Kidney (tissue), 14 donors: ENCODE results near the gene CMTM2. TPM values are rescaled to one million over a fixed set of nuclear protein-coding genes. Genes with fewer than 3 reads are reported as not detected.

ENCODE experiments used
- DNase-seq, 5 donors: peaks; one replicate each; pipeline ENCODE4 v3.0.0-alpha.2; 2013 to 2020
- FAIRE-seq: peaks from 2 replicates; lab custom pipeline; 2012; peaks lifted over from hg19 to GRCh38; lab: Jason Lieb, UNC
- H3K27ac ChIP-seq, 2 donors: one replicate each; pipeline ENCODE4 v1.7.0; 2013; ENCODE audit warnings: low read depth in 2 of 2, low read length in 2 of 2, inconsistent platforms in 1 of 2
- H3K27me3 ChIP-seq: one replicate; pipeline ENCODE4 v1.7.1; 2013; ENCODE audit warnings: low read length, inconsistent platforms; ENCODE audit not compliant: control insufficient read depth, insufficient read depth
- H3K36me3 ChIP-seq, 3 donors: one replicate each; pipeline versions ENCODE4 v1.7.0 to v1.7.1; 2013; ENCODE audit warnings: low read length in 3 of 3, control low read depth in 1 of 3, inconsistent platforms in 1 of 3; ENCODE audit not compliant: insufficient read depth in 3 of 3, control insufficient read depth in 2 of 3
- H3K4me1 ChIP-seq, 3 donors: one replicate each; pipeline versions ENCODE4 v1.7.0 to v1.7.1; 2013; ENCODE audit warnings: low read length in 3 of 3, inconsistent platforms in 1 of 3, low read depth in 1 of 3; ENCODE audit not compliant: control insufficient read depth in 2 of 3, insufficient read depth in 2 of 3
- H3K4me3 ChIP-seq, 3 donors: one replicate each; pipeline versions ENCODE4 v1.7.0 to v1.8.1; 2013; ENCODE audit warnings: low read length in 3 of 3, control low read depth in 1 of 3, inconsistent platforms in 1 of 3
- H3K9ac ChIP-seq, 3 donors: one replicate each; pipeline versions ENCODE4 v1.7.0 to v1.7.1; 2013; ENCODE audit warnings: low read length in 3 of 3, control low read depth in 1 of 3, inconsistent platforms in 1 of 3
- H3K9me3 ChIP-seq, 3 donors: one replicate each; pipeline versions ENCODE4 v1.7.0 to v1.7.1; 2013; ENCODE audit warnings: low read length in 3 of 3, control low read depth in 1 of 3, inconsistent platforms in 1 of 3; ENCODE audit not compliant: control insufficient read depth in 2 of 3, insufficient read depth in 1 of 3
- intact Hi-C: fragments of 100-400 bp; cut with DNase I; formaldehyde crosslinking; loops from one replicate; pipeline ENCODE4 v1.11.1; 2022
- polyA plus RNA-seq: library from polyadenylated mRNA; stranded (reverse); fragments of 350-450 nt; fragmentation: Illumina TruSeq; extraction: RNeasy Lipid Tissue Mini Kit (QIAGEN cat#74804); gene quantifications from one replicate; pipeline ENCODE4 v1.2.3, GENCODE V29; 2014; ENCODE audit warnings: low read depth, low replicate concordance; ENCODE audit not compliant: insufficient read depth
- total RNA-seq: library from RNA; stranded (reverse); fragmentation: NEBNext Ultra II Directional; extraction: Animal tissue kit (Norgen Biotek cat#: 25700); gene quantifications from one replicate; pipeline ENCODE4 v1.2.1, GENCODE V29; 2021
- TF ChIP-seq, protein P1 (sequence below): IDR thresholded peaks from 3 replicates; pipeline ENCODE4 v1.5.1; 2012; ENCODE audit warnings: mild to moderate bottlenecking, moderate library complexity, borderline replicate concordance; ENCODE audit not compliant: insufficient read depth; ENCODE audit errors: extremely low read depth
- donor health status: control.
- donor health status: control.
- donor health status: control.
- donor health status: control.
- donor health status: control.
- donor health status: DM: yes; HTN: yes; CAD: no.
- donor health status: Normal renal cell carcinoma (clear cell type).

The CMTM2 gene
- total and polyA plus RNA-seq, 2 donors from 2014 or later: 0.25 TPM; not detected in 1

DNA sequence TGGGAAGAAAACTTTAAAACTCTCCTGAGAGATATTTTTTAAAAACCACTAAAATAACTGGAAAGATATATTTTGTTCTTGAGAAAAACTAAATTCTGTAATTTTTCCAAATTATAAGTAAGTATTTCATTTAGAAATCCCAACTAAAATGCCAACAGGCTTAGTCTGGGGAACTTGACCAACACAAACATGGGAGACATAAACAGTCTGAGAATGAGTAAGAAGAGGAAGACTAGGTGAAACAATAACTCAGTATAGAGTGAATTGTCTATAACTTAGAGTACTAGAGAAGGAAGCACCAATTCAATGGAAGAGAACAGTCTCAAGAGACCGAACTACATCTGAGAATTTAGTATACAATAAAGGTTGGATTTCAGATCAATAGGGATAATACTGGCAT is 10.1 kb upstream of the CMTM2 start:
- TF ChIP-seq, protein P1, sequence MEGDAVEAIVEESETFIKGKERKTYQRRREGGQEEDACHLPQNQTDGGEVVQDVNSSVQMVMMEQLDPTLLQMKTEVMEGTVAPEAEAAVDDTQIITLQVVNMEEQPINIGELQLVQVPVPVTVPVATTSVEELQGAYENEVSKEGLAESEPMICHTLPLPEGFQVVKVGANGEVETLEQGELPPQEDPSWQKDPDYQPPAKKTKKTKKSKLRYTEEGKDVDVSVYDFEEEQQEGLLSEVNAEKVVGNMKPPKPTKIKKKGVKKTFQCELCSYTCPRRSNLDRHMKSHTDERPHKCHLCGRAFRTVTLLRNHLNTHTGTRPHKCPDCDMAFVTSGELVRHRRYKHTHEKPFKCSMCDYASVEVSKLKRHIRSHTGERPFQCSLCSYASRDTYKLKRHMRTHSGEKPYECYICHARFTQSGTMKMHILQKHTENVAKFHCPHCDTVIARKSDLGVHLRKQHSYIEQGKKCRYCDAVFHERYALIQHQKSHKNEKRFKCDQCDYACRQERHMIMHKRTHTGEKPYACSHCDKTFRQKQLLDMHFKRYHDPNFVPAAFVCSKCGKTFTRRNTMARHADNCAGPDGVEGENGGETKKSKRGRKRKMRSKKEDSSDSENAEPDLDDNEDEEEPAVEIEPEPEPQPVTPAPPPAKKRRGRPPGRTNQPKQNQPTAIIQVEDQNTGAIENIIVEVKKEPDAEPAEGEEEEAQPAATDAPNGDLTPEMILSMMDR: no peak
- Histone ChIP-seq H3K4me3 (no peak overlapping the region), H3K27me3 (no peaks in the 10 kb centered on the region), H3K9me3 (no peaks in the 10 kb centered on the region), H3K9ac (no peak overlapping the region), H3K4me1 (no peaks in the 10 kb centered on the region), H3K27ac (no peak overlapping the region), H3K36me3 (peaks cover 0 to 3% (median 0%) of the 10 kb centered on the region in 3 donors)
- no peak for DNase-seq
- intact Hi-C loops: no loop called here
- peak; percentile 66 for FAIRE-seq

DNA sequence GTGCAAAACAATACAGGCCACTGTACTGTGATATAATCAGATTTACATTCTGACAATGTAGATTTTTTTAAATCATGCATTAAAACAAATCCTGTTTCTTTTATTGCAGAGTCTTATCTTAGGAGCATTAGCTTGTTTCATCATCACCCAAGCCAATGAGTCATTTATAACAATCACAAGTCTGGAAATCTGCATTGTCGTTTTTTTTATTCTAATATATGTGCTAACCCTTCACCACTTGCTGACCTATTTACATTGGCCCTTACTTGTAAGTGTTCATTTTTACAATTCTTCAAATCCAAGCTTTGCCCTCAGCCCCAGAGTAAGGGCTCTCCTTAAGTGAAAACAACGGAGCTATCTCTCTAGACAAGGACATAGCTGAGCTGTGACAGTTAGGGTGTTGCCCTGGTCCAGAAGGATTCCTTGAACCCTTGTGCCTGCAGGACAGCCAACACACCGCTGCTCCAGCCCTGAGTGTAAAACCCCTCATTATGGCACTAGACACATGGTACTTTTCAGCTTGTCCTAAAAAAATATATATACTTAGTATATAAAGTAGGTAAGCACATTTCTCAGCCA is 9.3 kb upstream of the CMTM2 start:
- intact Hi-C loops: no loop called here
- H3K36me3 ChIP-seq: peaks cover 0 to under 1% (median 0%) of the 10 kb centered on the region in 3 donors
- H3K27ac ChIP-seq: no peak overlapping the region
- FAIRE-seq: no peak
- no peak overlapping the region for H3K9ac ChIP-seq
- H3K27me3 ChIP-seq: no peaks in the 10 kb centered on the region
- H3K9me3 ChIP-seq: no peaks in the 10 kb centered on the region
- no peak overlapping the region for H3K4me3 ChIP-seq
- no peaks in the 10 kb centered on the region for H3K4me1 ChIP-seq
- DNase-seq: no peak
- TF ChIP-seq, protein P1: no peak

DNA sequence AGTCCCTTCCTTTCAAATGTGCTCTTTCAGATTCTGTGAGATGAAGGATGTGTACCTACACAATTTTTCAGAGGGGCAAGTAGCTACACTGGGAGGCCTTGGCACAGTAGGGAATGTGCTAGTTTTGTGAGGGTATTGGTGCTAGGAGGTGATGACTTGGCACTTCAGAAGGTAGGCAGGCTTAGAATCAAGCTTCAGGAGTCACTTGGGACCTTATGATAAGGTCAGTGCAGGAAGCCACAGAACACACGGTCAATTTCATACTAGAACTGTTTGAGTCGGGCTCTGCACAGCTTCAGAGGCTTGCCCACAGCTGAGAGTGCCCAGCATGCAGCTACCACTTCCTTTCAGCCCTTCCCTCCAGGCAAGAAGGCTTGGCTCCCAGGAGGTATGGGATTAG is 6.9 kb upstream of the CMTM2 start:
- DNase-seq: no peak
- intact Hi-C loops: no loop called here
- TF ChIP-seq, protein P1: no peak
- Histone ChIP-seq H3K27ac (no peak overlapping the region), H3K36me3 (no peaks in the 10 kb centered on the region), H3K9ac (no peak overlapping the region), H3K4me3 (no peak overlapping the region), H3K4me1 (no peaks in the 10 kb centered on the region), H3K9me3 (no peaks in the 10 kb centered on the region), H3K27me3 (no peaks in the 10 kb centered on the region)
- FAIRE-seq: no peak

DNA sequence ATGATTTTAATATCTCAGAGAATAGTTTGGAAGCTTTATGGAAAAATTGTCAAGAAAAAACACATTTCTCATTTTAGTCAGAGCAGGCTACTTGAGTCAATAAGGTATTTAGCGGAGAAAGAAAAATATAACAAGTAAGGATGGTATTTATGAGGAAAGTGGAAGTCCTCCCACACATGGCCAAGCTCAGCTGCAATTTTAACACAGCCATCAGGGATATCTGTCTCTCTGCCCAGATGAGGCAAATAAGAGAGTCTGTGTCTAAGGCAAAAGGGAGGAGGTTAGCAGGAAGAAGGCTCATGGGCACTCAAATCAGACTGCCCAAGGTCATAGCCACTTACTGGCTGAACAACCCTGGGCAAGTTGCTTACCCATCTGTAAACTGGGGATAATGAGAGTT is 5.2 kb upstream of the CMTM2 start:
- intact Hi-C loops: no loop called here

More for the DNA sequence above, 5.2 kb upstream of the CMTM2 start:
- H3K27ac ChIP-seq: no peak overlapping the region
- H3K4me3 ChIP-seq: no peak overlapping the region
- no peak for FAIRE-seq
- no peaks in the 10 kb centered on the region for H3K36me3 ChIP-seq
- H3K27me3 ChIP-seq: peaks cover 2% of the 10 kb centered on the region
- TF ChIP-seq, protein P1: no peak
- H3K4me1 ChIP-seq: no peaks in the 10 kb centered on the region
- no peak overlapping the region for H3K9ac ChIP-seq
- no peak for DNase-seq
- no peaks in the 10 kb centered on the region for H3K9me3 ChIP-seq
